Right ventricle myocardium inferior (tissue), 1 donor: Measurements from ENCODE around the gene RRAGB. TPM values are rescaled to one million over a fixed set of nuclear protein-coding genes. Genes with fewer than 3 reads are reported as not detected.
"Not testable (repeated sequence)": the region's sequence is repeated elsewhere in the genome, so short reads cannot be mapped to it uniquely, and the experiment has no call there.

Experiments used
- ATAC-seq: fragments of 200-7000 bp; cut with Tn5 transposase; one replicate; pipeline ENCODE4 v1.9.1; 2020; ENCODE audit warnings: mild to moderate bottlenecking, moderate library complexity
- DNase-seq: peaks from one replicate; pipeline ENCODE4 v3.0.0; 2021; ENCODE audit errors: missing footprints
- intact Hi-C: fragments of 100-400 bp; cut with DNase I; formaldehyde crosslinking; loops from one replicate; pipeline ENCODE4 v1.11.0; 2022
- long read RNA-seq: library from polyadenylated mRNA; unstranded; transcript quantifications from one replicate; pipeline ENCODE4 v2.0.0, GENCODE V29; 2021
- total RNA-seq: library from RNA; stranded (reverse); fragmentation: NEBNext Ultra II Directional; extraction: Animal tissue kit (Norgen Biotek cat#: 25700); gene quantifications from one replicate; pipeline ENCODE4 v1.2.1, GENCODE V29; 2021
- donor health status: DM: no; HTN: yes; CAD: no; lungs with severe emphysema.

Gene RRAGB, protein sequence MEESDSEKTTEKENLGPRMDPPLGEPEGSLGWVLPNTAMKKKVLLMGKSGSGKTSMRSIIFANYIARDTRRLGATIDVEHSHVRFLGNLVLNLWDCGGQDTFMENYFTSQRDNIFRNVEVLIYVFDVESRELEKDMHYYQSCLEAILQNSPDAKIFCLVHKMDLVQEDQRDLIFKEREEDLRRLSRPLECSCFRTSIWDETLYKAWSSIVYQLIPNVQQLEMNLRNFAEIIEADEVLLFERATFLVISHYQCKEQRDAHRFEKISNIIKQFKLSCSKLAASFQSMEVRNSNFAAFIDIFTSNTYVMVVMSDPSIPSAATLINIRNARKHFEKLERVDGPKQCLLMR
- 12.7 TPM for total RNA-seq
- long read RNA-seq, partial matches to known transcripts = 0 of 10 reads
- long read RNA-seq, other reads (novel, unspliced or antisense) = 2 of 10 reads

DNA sequence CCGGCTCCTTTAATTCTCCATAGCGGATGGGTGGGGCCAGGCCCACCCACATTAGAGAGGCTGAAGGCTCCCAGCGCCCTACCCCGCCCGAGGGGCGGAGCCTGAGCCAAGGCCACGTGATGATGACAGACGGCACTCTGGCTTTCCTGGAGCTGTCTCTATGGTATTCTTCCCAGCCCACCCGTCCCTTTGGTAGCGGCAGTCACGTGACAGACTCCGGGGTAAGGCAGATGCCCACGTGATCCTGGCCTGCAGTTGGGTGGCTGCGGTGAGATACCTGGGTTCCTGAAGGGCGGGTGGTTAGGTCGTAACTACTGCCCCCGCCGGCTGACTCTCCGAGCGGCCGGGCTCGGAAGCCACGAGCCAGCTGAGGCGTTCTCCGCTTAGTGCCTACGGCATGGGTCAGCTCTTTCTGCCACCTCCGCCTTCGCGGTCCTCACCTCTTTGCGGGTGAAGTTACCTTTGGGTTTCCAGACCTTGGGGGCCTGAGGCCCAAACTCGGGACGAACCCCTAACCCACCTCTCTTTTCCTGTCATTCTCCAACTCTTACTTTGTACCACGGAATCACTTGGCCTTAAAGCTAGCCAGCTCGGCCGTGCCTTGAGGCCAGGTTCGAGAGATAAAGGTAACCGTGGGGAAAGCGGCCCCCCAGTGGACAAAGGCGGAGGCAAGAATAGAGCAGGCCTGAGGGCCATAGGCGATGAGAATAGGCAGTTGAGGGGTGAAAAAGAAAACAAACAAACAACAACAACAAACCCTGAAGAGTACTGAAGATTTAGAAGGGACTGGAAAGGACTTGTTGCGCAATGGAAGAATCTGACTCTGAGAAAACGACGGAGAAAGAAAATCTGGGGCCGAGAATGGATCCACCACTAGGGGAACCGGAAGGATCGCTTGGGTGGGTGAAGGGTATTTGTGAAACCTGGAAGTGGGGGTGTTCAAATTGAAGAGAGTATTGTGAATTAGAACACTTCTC lies at the start of gene RRAGB:
Gene RRAGB, plus strand, starts transcription at position 229 of the 977 bp plus-strand sequence. Its CDS starts 579 bp downstream, at position 808.
- peak; percentile 100 for ATAC-seq
- DNase-seq = peak; percentile 95
- intact Hi-C loops = loop anchor here (5.0 kb wide), 1 partner anchor 556 kb away; no protein-coding TSS in a partner anchor

DNA sequence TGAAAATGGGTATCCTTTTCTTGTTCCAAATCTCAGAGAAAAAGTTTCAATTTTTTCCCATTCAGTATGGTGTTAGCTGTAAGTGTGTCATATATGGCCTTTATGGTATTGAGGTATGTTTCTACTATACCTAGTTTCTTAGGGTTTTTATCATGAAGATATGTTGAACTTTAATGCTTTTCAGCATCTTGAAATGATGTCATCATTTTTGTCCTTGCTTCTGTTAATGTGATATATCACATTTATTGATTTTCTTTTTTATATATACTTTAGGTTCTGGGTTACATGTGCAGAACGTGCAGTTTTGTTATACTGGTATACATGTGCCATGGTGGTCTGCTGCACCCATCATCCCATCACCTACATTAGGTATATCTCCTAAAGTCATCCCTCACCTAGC lies 49.5 kb upstream of the RRAGB start:
- ATAC-seq = no peak
- intact Hi-C loops = no loop called here

DNA sequence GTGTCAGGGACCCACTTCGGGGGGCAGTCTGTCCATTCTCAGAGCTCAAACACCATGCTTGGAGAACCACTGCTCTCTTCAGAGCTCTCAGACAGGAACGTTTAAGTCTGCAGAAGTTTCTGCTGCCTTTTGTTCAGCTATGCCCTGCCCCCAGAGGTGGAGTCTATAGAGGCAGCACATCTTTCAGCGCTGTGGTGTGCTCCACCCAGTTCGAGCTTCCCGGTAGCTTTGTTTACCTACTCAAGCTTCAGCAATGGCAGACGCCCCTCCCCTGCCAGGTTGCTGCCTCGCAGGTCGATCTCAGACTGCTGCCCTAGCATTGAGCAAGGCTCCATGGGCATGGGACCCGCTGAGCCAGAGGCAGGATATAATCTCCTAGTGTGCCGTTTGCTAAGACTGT lies 29.0 kb upstream of the RRAGB start:
- DNase-seq, intact Hi-C loops, ATAC-seq: not testable (repeated sequence)

More for the DNA sequence above, 49.5 kb upstream of the RRAGB start:
- no peak for DNase-seq

DNA sequence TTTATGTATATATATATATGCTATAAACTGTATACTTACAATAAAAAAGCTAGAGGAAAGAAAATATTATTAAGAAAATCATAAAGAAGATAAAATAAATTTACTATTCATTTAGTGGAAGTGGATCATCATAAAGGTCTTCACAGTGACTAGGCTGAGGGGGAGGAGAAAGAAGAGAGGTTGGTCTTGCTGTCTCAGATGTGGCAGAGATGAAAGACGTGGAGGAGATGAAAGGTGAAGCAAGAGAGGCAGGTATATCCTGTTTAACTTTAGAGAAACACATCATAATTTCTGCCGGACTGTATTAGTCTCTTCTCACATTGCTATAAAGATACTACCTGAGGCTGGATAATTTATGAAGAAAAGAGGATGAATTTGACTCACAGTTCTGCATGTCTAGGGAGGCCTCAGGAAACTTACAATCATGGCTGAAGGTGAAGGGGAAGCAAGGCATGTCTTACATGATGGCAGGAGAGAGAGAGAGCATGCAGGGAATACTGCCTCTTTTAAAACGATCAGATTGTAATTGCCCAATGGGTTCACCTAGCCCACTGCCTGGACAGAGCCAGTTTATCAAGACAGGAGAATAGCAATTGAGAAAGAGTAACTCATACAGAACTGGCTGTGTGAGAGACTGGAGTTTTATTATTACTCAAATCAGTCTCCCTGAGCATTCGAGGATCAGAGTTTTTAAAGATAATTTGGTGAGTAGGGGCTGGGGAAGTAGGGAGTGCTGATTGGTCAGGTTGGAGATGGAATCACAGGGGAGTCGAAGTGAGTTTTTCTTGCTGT lies 22.1 kb upstream of the RRAGB start:
- no peak for DNase-seq
- no peak for ATAC-seq
- intact Hi-C loops = no loop called here

DNA sequence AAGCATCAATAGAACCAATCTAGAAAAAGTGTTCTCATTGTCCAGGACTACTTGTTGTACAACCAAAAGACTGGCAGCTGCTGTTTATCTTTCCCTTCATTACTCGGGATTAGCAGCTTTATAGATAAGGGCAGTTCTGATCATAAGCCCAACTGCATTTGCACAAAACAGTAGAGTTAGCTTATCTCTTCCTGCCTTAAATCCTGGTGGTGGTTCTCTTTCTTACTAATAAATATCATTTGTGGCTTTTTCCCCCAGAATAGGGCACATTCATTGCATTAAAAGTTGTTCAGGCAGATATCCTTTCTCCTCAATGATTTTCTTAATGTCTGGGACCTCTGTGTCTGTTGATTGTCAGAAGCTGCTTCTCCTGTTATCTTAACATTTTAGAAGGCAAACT lies 20.2 kb upstream of the RRAGB start:
- DNase-seq = no peak
- intact Hi-C loops = no loop called here
- ATAC-seq = no peak

DNA sequence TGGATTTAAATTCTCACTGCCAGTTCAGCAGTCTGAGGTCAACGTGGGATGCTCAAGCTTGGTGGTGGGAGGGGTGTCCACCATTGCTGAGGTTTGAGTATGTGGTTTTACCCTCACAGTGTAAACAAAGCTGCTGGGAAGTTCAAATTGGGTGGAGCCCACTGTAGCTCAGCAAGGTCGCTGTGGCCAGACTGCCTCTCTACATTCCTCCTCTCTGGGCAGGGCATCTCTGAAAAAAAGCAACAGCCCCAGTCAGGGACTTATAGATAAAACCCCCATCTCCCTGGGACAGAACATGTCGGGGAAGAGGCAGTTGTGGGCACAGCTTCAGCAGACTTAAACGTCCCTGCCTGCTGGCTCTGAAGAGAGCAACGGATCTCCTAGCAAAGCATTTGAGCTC lies 14.9 kb upstream of the RRAGB start:
- ATAC-seq = no peak
- intact Hi-C loops = no loop called here
- no peak for DNase-seq

DNA sequence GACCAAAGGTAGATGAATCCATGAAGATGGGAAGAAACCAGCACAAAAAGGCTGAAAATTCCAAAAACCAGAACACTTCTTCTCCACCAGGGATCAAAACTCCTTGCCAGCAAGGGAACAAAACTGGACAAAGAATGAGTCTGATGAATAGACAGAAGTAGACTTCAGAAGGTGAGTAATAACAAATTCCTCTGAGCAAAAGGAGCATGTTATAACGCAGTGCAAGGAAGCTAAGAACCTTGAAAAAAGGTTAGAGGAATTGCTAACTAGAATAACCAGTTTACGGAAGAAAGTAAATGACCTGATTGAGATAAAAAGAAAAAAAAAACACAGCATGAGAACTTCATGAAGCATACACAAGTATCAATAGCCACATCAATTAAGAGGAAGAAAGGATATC lies 14.1 kb upstream of the RRAGB start:
- intact Hi-C loops, ATAC-seq, DNase-seq: not testable (repeated sequence)

DNA sequence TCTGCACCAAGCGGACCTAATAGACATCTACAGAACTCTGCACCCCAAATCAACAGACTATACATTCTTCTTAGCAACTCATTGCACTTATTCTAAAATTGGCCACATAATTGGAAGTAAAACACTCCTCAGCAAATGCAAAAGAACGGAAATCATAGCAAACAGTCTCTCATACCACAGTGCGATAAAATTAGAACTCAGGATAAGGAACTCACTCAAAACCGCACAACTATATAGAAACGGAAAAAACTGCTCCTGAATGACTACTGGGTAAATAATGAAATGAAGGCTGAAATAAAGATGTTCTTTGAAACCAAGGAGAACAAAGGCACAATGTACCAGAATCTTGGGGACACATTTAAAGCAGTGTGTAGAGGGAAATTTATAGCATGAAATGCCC lies 12.5 kb upstream of the RRAGB start:
- ATAC-seq, intact Hi-C loops, DNase-seq: not testable (repeated sequence)

DNA sequence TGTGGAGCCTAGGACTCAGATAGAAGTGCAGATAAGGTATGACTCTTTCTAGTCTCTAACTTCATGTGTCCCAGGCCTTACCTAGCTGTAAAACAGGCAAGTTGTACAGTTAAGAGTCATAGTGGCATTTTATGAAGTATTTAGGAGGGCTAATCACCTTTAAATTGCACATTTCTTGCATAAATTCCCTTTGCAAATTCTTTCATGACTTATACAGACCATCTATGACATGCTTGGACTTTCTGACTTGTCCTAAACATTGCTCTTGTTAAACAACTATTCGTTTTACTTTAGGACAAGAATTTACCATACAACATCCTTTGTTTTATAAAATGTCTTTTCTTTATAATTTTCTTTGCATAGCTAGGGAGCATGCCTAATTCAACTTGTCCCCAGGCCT lies 7.8 kb upstream of the RRAGB start:
- DNase-seq (no peak), ATAC-seq (no peak)
- intact Hi-C loops = no loop called here

DNA sequence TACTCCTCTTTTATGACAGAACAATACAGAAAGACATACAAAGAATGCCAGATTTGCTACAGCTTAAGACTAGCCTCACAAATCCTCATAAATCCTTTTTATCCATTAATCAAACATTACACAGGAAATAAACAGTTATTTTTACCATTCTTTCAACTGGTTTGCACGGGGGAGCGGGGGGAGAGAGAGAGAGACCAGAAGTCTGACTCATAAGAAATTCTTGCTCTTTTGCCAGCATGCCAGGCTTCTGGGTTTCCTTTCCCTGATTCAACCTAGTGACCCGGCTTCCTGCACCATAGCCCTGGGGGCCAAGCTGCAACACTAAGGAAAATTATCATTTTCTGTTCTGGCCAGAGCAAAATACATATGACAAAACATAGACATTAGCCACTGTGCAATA lies 6.8 kb upstream of the RRAGB start:
- ATAC-seq (no peak), DNase-seq (no peak)
- intact Hi-C loops = no loop called here

DNA sequence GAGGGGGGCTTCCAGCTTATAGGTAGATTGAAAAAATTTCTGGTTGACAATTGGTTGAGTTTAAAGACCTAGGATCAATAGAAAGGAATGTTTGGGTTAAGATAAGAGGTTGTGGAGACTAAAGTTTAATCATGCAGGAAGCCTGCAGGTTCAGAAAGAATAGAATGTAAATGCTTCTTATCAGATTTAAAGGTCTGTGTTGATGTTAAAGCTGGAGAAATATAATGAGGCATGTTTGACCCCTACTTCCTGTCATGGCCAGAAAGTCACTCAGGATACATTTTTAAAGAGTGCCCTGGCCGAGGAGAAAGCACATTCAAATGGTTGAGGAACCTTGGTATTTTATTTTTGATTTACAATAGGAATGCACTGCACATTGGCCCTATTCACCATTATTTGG lies 3.9 kb upstream of the RRAGB start:
- ATAC-seq = no peak

DNA sequence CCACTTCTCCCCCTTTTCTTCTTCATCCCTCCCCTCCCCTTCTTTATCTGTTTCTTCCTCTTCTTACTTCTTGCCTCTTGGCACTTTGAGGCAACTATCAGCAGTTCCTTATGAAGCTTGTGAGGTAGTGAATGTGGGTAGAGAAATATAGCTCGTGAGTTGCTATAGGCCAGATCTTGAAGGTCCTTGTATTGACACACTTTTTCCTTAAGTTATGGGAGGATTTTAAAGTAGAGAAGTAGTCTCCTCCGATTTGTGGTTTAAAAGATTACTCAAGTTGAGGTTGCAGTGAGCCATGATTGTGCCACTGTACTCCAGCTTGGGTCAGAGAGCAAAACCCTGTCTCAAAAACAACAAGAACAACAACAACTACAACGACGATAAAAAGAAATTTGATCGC lies 3.4 kb upstream of the RRAGB start:
- intact Hi-C loops = no loop called here
- DNase-seq = no peak
- no peak for ATAC-seq

More for the DNA sequence above, 3.9 kb upstream of the RRAGB start:
- no peak for DNase-seq
- intact Hi-C loops = no loop called here

DNA sequence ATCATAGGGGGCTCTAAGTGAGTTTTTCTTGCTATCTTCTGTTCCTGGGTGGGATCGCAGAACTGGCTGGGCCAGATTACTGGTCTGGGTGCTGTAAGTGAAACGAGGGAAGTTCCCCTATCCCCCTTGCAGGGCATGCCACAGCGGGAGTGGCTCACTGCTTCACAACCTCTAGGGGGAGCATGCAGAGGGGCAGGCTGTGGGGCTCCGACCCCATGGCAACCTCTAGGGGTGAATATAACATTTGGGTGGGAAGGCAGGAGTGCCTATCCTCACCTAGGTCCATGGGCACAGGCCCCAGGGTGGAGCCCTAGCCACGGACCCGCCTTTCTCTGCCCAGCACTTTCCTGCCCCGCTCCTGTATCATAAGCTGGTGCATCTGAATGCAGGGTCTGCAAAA lies 1.7 kb upstream of the RRAGB start:
- intact Hi-C loops = loop anchor here (5.0 kb wide), 1 partner anchor 554 kb away; no protein-coding TSS in a partner anchor
- DNase-seq (no peak), ATAC-seq (no peak)

DNA sequence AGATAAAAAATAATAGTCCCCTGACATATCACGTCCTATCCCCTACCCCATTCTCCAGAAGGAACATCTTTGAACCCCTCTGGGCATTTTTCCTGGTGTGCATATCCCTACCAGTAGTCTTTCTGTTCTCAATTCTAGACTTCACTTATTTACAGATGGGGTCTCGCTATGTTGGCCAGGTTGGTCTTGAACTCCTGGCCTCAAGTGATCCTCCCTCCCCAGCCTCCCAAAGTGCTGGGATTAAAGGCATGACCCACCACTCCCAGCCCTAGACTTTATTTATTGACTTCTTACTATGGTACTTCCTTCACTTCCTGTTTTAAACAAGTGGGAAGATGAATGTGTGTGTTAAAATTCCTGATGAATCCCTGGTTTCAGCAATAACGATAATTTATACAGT lies 612 bp upstream of the RRAGB start:
- no peak for DNase-seq
- intact Hi-C loops = loop anchor here (5.0 kb wide), 1 partner anchor 555 kb away; no protein-coding TSS in a partner anchor

DNA sequence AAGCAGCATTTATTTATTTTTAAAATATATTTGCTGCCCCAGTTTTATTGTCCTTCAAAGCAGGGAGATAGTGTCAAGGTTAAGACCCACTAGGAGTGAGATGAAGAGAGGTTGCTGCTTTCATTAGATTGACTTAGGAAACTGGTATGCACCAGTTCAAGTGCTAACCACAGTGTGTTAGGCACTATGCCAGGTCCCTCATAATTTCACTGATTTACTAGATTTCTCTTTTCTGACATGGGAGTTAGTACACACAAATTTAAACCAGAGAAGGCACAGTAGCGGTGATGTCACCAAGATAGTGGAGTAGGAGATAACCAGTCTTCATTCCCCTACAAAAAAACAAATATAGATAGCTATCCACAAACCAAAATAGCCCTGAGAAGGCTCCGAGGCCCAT lies 14.3 kb downstream of the RRAGB start:
- DNase-seq (no peak), ATAC-seq (no peak)
- intact Hi-C loops = no loop called here

More for the DNA sequence above, 612 bp upstream of the RRAGB start:
- ATAC-seq = no peak

DNA sequence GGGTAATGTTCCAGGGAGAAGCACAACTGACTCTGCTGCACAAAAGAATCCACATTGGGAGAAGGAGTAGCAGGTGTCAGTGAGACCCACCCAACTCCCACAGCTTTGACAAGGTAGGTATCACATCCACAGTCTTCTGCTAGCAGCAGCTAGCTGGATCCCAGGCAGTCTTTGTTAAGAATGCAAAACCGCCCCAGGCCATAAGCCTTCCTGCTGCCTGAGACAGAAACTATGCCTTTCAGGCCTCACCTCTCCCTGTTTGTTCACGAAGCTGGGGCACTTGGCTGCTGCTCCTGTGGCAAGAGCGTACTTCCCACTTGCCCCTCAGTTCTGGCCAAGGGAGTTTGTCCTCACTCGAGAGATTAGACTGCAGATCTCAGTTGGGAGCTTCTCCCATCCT lies 21.4 kb downstream of the RRAGB start:
- ATAC-seq (no peak), DNase-seq (no peak)
- intact Hi-C loops = no loop called here

DNA sequence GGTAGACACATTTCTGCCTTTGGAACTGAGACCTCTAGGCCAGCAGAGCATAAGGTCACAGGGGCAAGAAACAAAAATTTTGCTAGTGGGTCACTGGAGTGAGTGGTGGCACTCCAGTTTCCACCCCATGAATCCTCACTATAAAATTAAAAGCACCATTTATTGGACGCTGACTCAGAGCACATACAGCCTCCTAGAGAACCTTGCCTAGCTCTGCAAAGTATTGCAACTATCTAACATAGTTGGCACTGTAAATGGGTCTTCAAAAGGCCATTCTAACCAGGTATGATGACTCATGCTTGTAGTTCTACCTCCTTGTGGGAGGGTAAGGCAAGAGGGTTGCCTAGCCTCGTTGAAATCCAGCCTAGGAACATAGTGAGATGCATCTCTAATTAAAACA lies 25.1 kb downstream of the RRAGB start:
- DNase-seq (no peak), ATAC-seq (no peak)
- intact Hi-C loops = no loop called here

DNA sequence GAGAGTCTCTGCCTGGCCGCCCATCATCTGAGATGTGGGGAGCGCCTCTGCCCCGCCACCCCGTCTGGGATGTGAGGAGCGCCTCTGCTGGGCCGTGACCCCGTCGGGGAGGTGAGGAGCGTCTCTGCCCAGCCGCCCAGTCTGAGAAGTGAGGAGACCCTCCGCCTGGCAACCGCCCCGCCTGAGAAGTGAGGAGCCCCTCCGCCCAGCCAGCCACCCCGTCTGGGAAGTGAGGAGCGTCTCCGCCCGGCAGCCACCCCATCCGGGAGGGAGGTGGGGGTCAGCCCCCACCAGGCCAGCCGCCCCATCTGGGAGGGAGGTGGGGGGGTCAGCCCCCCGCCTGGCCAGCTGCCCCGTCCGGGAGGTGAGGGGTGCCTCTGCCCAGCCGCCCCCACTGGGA lies 30.9 kb downstream of the RRAGB start:
- intact Hi-C loops, DNase-seq, ATAC-seq: not testable (repeated sequence)

DNA sequence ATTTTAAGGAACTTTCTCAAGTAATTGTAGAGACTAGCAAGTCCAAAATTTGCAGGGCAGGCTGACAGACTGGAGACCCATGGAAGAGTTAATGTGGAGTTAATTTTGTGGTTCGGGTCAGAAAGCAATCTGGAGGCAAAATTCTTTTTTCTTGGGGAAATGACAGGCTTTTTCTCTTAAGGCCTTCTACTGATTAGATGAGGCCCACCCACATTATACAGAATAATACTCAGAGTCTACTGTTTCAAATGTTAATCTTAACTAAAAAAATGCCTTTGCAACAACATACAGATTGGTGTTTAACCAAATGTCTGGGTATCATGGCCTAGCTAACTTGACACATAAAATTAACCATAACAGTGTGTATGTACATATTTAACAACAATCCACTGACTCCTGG lies 32.7 kb downstream of the RRAGB start:
- ATAC-seq = no peak
- intact Hi-C loops = no loop called here
- no peak for DNase-seq
